ENCODE results near the gene HAND1. TPM values are rescaled to one million over a fixed set of nuclear protein-coding genes. Genes with fewer than 3 reads are reported as not detected.

The HAND1 gene
- total and polyA plus RNA-seq, 2 experiments from 2014 or later, result not detected

- H3K4me1 Mint-ChIP-seq, result peaks cover 20% of the 10 kb centered on the region
- no peaks in the 10 kb centered on the region for H3K79me2 ChIP-seq (replicated peaks; ENCODE audit: insufficient read depth)
- peaks cover 15% of the 10 kb centered on the region for H3K27me3 Mint-ChIP-seq (ENCODE audit: insufficient read depth, low read depth, poor library complexity)
- no peaks in the 10 kb centered on the region for H4K20me1 ChIP-seq (replicated peaks; ENCODE audit: insufficient read depth)
- peak overlapping the region; percentile 24; the same call in 1 of the 2 replicates for H3K27ac ChIP-seq (ENCODE audit: low read depth)
- TF ChIP-seq CREB1 (CRISPR knock-in tag; IDR thresholded peaks at IDR 0.05; ENCODE audit: low read depth) (peak; percentile 34; the same call in 1 of the 2 replicates), POLR2AphosphoS5 (IDR thresholded peaks at IDR 0.05; ENCODE audit: low read depth) (peak; percentile 29; the same call in 1 of the 2 replicates), CTCF (conservative IDR thresholded peaks at IDR 0.05; ENCODE audit: low read depth in 2 of 2) (peak; percentile 82 to 88), ETS1 (IDR thresholded peaks at IDR 0.05) (no peak)
- no peaks in the 10 kb centered on the region for H3K9me3 Mint-ChIP-seq
- peak overlapping the region; percentile 87 for H3K4me2 ChIP-seq
- H3K4me3 ChIP-seq, result peak overlapping the region; percentile 61
- no peak overlapping the region for H3K27ac Mint-ChIP-seq
- H3F3A ChIP-seq (replicated peaks; ENCODE audit: low read depth), result 0 out of 2 replicates have a peak, but pooled peaks cover 4% of the 10 kb centered on the region
- peaks cover 14% of the 10 kb centered on the region for H3K4me1 ChIP-seq (ENCODE audit: insufficient read depth)
- H3K27me3 ChIP-seq (ENCODE audit: insufficient read depth), result peaks cover 24% of the 10 kb centered on the region
- H3K36me3 Mint-ChIP-seq (ENCODE audit: low read depth), result no peaks in the 10 kb centered on the region
- peak overlapping the region; percentile 81 for H3K4me3 Mint-ChIP-seq
- H2AFZ ChIP-seq, result peak overlapping the region; percentile 93
- H3K36me3 ChIP-seq (ENCODE audit: insufficient read depth), result no peaks in the 10 kb centered on the region
- H3K9me2 ChIP-seq (ENCODE audit: insufficient read depth), result no peaks in the 10 kb centered on the region
- DNase-seq (ENCODE audit: low spot score) (peak; percentile 97), ATAC-seq (peak; percentile 93)
Measured at GRCh38 chr5:154520861-154521453, 42.9 kb upstream of the HAND1 start.

GRCh38 chr5:154519359-154519758 is 41.3 kb upstream of the HAND1 start:
- Histone ChIP-seq H3K4me2 (no peak overlapping the region), H3F3A (replicated peaks; ENCODE audit: low read depth) (0 out of 2 replicates have a peak, but pooled peaks cover 4% of the 10 kb centered on the region), H3K27me3 (ENCODE audit: insufficient read depth) (peaks cover 24% of the 10 kb centered on the region), H3K27ac (ENCODE audit: low read depth) (no peak overlapping the region), H4K20me1 (replicated peaks; ENCODE audit: insufficient read depth) (no peaks in the 10 kb centered on the region), H3K4me1 (ENCODE audit: insufficient read depth) (peaks cover 14% of the 10 kb centered on the region), H2AFZ (no peak overlapping the region), H3K4me3 (no peak overlapping the region), H3K36me3 (ENCODE audit: insufficient read depth) (no peaks in the 10 kb centered on the region), H3K9me2 (ENCODE audit: insufficient read depth) (no peaks in the 10 kb centered on the region), H3K79me2 (replicated peaks; ENCODE audit: insufficient read depth) (no peaks in the 10 kb centered on the region)
- Mint-ChIP-seq H3K9me3 (no peaks in the 10 kb centered on the region), H3K4me1 (peaks cover 20% of the 10 kb centered on the region), H3K27ac (no peak overlapping the region), H3K4me3 (no peak overlapping the region), H3K27me3 (ENCODE audit: insufficient read depth, low read depth, poor library complexity) (peaks cover 15% of the 10 kb centered on the region), H3K36me3 (ENCODE audit: low read depth) (no peaks in the 10 kb centered on the region)
- ATAC-seq, result no peak
- no peak for DNase-seq (ENCODE audit: low spot score)
- TF ChIP-seq EZH2phosphoT487 (IDR thresholded peaks at IDR 0.05; ENCODE audit: unreplicated experiment) (no peak), ETS1 (IDR thresholded peaks at IDR 0.05) (no peak), ZNF114 (CRISPR knock-in tag; IDR thresholded peaks at IDR 0.05) (no peak), ZNF331 (CRISPR knock-in tag; IDR thresholded peaks at IDR 0.05; ENCODE audit: low read depth) (no peak)
